Activated gamma-delta T cell treated with anti-CD3 and anti-CD28 coated beads, Interleukin-2, amount 50 U/mL, for 16 hours (primary cell): Measurements from ENCODE around the gene STK26.
"Not testable (repeated sequence)": the region's sequence is repeated elsewhere in the genome, so short reads cannot be mapped to it uniquely, and the experiment has no call there.

Experiments
- DNase-seq: peaks from one replicate; pipeline ENCODE4 v3.0.0-alpha.2; 2020; ENCODE audit warnings: low read depth

Gene STK26

GRCh38 chrX:132094164-132094563 lies 71.1 kb downstream of the STK26 start:
- DNase-seq = no peak

GRCh38 chrX:132098704-132099103 lies 75.6 kb downstream of the STK26 start:
- DNase-seq = not testable (repeated sequence)

GRCh38 chrX:132101206-132101605 lies 78.1 kb downstream of the STK26 start:
- DNase-seq = no peak

- DNase-seq = no peak
Measured at GRCh38 chrX:132101799-132102198, 78.7 kb downstream of the STK26 start.

GRCh38 chrX:132107291-132107690 lies 84.2 kb downstream of the STK26 start:
- DNase-seq = no peak

GRCh38 chrX:132114607-132115006 lies 91.5 kb downstream of the STK26 start:
- DNase-seq = no peak

- DNase-seq = no peak
Measured at GRCh38 chrX:132115792-132116191, 92.7 kb downstream of the STK26 start.

- DNase-seq = no peak
Measured at GRCh38 chrX:132118358-132118757, 95.3 kb downstream of the STK26 start.

GRCh38 chrX:132119283-132119682 lies 96.2 kb downstream of the STK26 start:
- DNase-seq = no peak

GRCh38 chrX:132119821-132120515 lies 96.9 kb downstream of the STK26 start:
- DNase-seq = no peak

- no peak for DNase-seq
Measured at GRCh38 chrX:132120913-132121312, 97.8 kb downstream of the STK26 start.
